HG03045 (cell line): ENCODE measurements around the gene MEFV.

Experiments
- ATAC-seq: cut with Tn5 transposase; IDR thresholded peaks from one replicate; pipeline ENCODE4 v1.9.1; 2021; ENCODE audit warnings: mild to moderate bottlenecking, moderate library complexity; ENCODE audit not compliant: unreplicated experiment

MEFV gene

DNA sequence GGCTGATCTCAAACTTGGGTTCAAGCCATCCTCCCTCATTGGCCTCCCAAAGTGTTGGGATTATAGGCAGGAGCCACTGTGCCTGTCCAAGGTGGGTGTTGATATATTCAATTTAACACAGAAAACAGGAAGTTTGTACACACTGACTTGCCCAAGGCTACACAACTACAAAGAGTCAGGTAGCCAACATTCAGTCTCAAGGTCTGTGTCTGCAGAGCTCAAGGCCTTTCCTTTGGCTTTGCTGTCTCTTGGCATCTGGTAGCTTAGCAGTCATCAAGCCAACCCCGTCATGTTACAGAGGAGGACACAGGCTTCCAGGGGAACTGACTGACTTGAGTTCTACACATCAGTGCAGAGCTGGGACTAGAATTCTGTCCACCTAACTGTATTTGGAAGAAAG, 11.9 kb upstream of the MEFV start:
- ATAC-seq = no peak

DNA sequence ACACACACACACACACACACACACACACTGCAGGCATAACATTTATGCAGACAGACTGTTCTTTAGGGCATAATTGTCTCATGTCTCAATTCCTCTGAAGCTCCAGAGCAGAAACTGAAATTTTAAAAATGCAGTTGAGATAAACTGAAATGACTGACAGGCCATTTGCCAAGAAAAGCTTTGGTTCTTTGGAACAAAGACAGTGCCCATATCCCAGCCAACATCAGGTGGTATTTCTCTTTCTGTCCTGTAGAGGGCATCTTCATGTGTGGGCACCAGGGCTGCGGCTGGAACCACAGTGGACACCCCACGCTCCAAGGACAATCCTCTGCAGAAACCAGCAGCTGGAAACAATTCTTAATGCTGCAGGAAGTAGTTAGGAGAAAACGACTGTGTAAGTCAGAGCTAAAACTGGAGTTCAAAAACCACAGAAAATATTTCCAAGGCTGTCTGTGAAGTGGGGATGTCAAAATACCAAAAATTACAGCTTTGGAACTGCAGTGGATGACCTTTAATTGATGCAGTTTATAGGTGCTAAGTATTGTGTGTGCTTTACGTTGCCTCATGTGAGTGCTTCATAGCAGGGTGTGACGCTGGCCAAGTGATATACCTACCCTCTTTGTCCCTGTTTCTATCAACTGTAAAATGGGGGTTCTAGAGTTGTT, 10.6 kb upstream of the MEFV start:
- ATAC-seq = no peak

- peak; percentile 72 for ATAC-seq
These were observed 8.0 kb upstream of the MEFV start for GRCh38 chr16:3264137-3265036.

DNA sequence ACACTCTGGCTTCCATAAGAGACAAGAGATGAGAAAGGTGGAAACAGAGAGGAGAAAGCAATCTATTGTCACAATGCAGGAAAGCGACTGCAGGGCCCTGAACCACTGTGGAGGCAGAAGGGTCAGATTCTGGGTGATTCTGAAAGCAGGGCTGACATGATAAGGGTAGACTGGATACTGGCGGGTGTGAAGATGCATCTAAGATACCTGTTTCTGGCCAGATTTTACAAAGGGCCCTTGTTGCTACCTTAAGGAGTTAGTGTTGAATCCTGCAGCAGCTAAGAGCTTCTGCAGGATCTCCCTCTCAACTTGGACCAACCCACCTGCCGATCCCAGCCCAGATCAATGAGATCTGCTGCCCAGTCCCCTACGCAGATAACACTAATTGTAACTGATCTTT, 6.1 kb upstream of the MEFV start:
- ATAC-seq = no peak

DNA sequence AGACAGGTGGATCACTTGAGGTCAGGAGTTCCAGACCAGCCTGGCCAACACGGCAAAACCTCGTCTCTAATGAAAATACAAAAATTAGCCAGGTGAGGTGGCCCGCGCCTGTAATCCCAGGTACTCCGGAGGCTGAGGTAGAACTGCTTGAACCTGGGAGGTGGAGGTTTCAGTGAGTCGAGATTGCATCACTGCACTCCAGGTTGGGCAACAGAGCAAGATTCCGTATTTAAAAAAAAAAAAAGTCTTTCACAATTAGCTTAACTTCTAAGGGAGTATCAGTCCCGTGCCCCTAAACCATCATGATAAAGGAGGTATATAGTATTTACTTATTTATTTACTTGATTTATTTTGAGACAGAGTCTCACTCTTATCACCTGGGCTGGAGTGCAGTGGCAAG, 3.4 kb upstream of the MEFV start:
- no peak for ATAC-seq

DNA sequence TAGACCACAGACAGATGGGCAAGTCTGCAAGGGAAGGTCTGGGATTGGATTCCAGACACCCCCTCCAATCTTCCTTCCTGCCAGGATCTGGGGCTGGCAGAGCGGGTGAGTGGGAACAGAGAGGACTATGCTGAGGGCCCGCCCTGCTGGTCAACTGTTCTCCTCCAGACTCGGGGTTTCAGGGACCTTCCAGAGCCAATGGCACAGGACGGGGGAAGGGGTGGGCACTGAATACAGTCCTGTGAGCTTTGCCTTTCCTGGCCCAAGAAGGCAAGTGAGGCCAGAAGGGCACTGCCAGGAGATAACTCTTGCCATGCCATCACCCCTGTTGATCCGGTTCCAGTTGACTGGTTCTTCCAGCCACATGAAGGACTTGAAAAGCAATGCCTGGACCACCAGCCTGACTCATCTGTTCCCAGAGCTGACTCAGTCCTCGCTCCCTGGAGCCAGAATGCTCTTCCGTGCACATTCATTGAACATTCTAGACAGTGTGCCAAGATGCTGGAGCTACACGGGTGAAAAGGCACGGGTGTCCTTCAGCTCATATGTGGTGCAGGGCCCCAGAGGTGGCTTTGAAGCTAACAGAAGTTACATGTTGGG, 533 bp upstream of the MEFV start:
- ATAC-seq = no peak

DNA sequence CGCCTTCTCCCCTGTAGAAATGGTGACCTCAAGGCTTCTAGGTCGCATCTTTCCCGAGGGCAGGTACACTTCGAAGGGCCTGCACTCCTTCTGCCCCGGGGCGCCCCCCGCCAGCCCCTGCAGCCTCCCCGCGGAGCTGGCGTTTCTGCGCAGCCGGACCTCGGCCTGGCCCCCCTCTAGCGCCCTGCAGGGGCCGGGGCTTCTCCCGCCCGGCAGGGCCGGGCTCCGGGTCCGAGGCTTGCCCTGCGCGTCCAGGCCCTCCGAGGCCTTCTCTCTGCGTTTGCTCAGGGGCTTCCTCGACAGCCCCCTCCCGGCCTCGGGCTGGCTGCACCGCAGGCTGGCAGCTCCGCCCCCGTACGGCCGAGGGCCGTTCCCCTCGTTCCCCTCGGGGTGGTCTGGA, 2.1 kb downstream of the MEFV start:
- no peak for ATAC-seq

DNA sequence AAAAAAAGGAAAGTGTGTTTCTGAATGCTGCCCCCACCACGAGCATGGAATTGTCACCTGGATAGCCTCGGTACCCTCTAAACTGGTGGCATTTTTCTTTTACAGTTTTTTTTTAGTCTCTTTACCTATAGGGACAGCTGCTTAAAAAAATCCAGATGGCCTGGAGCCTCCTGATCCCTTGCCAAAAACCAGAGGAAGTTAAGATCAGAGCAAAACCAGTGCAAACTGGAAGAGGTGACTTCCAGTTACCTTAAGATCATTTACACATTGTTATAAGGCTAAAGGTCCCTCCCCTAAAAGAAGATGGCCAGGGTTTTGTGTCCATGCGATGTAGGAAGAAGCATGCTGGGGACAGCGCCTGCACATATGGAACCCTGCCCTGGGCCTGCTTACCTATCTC, 3.5 kb downstream of the MEFV start:
- no peak for ATAC-seq

DNA sequence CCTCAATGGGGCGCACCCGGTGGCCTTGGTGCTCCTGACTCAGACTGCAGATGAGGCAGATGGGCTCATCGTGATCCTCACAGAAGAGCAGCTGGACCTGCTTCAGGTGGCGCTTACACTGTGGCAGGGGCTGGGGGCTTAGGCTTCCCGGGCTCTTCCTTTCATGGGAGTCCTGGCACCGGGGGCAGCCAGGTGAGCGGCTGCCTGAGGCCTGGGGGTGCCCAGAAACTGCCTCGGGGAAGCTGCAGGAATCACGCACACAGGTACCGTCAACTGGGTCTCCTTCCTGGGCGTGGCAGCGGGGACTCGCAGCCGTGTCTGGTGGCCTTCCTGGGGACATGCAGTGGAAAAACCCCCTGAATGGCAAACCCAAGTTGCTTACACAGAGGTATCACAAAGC, 7.0 kb downstream of the MEFV start:
- ATAC-seq = no peak

DNA sequence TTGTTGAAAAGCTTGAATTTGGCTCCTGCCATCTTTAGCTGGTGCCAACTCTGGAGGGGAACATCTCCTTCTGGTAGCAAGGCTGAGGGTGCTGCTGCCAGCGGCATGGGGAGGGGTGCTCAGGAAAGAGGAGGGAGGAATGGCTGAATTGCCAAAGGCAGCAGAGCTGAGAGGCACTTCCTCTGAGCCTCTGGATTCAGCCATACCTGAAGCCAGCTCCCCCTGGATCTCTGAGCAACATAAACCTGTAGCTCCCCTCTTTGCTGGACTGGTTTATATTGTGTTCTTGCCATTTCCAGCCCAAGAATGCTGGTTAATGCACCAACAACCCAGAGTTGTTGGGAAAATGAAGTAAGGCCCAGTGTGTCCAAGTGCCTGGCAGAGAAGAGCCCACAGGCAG, 7.4 kb downstream of the MEFV start:
- ATAC-seq = no peak

DNA sequence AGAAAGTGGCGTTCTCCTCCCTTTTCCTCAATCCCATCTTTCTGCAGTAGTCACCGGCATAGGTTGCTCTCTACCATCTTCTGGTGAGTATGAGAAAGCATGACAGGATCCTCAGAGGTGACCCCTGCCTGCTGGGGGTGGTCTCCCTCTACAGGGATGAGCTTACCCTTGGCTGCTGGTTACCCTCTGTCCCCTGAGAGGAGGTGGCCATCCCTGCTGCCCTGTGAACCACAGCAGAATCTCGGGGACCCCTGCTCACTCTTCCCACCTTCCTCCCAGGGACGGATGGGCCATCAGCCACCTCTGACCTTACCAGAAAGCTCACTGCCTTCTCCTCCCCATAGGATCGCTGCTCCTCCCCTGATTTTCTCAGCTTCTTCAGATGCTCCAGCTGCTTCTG, 7.8 kb downstream of the MEFV start:
- ATAC-seq = no peak

DNA sequence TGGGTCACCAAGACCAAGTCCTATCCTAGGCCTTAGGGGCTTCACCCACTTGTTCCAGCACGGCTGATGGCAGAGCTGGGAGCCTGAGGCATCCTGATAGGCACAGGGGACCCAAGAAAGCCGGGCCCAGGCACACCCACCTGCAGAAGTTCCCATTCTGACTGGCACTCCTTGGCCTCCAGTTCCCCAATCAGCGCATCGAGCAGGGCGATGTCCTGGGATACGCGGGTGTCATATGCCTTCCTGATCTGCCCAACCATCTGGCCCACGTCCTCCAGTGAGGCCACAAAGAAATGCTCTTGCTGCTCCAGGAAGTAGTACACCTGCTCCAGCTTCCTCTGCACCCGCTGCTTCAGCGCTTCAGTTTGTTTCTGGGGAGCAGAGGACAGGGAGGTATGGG, 9.6 kb downstream of the MEFV start:
- no peak for ATAC-seq

DNA sequence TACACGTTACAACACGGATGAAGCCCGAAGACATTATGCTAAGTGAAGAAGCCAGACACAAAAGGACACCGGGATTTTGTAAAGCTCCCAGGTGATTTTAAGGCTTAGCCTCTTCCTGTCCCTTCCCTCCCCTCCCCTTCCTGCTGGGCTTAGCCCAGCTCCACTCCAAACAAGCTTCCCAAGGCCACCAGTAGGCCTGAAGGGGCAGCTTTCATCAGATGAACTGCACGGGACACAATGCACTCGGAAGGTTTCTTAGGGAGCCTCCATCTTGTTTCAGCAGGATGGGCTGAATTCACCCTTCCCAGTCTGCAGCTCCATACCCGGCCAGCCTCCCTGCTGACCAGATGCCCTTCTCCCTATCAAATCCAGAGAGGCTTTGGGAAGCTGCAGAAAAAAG, 10.4 kb downstream of the MEFV start:
- no peak for ATAC-seq

DNA sequence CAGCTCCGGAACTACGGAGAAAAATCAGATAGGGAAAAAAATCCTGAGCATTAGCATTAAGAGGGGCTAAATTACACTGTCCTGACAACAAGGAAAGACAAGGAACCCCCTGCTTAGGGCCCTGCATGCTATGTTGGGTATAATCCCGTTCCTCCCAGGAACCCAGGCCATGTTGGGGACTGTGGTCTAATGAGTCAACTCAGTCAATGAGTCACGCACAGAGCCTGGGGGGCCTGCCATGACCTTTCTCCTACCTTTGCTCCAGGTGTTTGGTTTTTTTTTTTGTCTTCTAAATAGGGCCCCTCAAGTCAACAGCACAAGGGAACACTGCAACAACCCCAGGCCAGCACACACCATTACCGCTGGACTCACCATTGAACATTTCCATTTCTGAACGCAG, 12.6 kb downstream of the MEFV start:
- ATAC-seq = no peak

- no peak for ATAC-seq
These were observed 13.7 kb downstream of the MEFV start for GRCh38 chr16:3242709-3243108.

DNA sequence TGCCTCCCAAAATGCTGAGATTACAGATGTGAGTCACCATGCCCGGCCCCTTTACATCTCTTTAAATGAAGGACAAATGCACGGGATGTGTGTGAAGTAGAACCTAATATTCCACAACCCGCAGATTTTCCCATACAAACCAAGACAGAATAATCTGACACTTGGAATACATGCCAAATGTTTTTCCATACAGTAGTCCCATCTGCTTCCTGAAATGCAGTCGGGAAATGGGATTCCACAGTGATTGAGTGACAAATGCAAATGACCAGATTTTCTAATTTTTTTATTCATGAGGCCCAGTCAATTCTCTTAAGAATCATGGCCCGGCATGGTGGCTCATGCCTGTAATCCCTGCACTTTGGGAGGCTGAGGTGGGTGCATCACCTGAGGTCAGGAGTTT, 14.7 kb downstream of the MEFV start:
- no peak for ATAC-seq

GRCh38 chr16:3235856-3236669, 20.4 kb downstream of the MEFV start:
- no peak for ATAC-seq

DNA sequence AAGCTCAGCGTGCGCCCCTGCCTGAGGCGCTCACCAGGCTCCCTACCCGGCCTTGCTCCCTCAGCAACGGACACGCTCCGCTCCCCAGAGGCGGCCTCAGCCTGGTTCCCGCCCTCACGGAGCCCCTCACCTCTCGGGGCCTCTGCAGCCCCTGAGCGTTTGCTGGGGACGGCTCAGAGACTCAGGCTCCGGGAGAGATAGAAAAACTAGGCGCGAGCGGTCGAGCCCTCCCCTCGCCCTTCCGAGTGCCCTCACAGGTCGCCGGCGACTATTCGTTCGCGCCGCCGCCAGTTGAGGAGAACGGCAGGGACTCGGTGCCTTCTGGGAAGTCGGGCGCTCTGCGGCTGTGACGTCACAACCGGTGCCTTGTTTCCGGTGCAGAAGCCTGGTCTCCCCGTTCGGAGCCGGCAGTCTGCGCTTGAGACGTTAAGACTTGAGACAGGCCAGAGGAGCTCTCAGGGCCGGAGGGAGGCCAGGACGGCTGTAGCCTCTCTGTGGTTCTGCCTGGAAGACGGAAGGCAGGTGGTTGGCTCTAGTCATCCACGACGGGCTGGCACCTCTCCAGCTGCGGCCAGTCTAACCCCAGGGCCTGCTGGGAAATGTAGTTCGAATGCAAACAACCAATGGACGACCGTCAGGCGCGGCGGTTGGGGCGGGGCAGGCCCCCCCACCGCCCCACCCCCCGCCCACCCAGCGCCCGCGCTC, 21.4 kb downstream of the MEFV start, which contains the start of gene ZNF200:
TSS of gene ZNF200 (minus strand) at position 302 of the 705 bp plus-strand sequence. CDS start 1,403 bp downstream, outside the sequence.
- ATAC-seq = peak; percentile 92

DNA sequence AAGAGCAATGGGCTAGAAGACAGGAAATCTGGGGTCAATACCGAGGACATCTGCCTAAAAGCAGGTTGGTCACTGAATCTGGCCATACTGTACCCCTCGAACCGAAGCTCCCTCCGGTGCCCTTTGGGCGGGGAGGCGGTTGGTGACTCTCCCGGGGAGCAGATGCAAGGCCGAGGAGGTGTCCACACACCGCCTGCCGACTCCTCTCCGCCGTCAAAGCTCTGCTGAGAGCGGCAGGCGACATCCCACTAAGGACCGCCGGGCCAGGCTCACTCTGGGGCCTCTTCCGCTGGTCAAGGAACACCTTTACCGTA, 21.9 kb downstream of the MEFV start:
- ATAC-seq = no peak

DNA sequence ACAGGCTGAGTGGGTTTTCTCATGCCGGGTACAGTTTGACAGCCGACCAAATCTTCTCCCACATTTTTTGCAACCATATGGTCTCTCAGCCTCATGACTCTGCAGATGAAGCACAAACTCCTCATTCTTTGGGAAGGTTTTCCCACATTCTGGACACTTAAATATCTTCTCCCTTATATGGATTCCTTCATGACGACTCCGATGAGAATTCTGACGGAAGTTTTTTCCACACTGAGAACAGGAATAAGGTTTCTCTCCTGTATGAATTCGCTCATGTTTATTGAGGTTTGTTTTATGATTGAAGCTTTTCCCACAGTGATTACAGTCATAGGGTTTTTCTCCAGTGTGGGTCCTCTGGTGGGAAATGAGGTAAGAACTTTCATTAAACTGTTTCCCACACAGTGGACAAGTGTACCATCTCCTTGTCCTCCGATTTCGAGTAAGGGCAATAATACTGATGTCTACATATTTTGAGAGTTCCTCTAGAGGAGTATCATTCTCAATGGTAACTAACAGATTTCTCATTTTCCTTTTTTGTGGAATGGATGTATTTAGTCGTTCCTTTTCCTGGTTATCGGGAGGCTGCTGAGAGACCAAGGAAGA, 32.4 kb downstream of the MEFV start:
- no peak for ATAC-seq
